SK-N-SH treated with all-trans-retinoic acid at 6 μM for 48 hours (cell line): ENCODE measurements around the gene LILRB5.
"Not testable (repeated sequence)": the region's sequence is repeated elsewhere in the genome, so short reads cannot be mapped to it uniquely, and the experiment has no call there.

Experiments
- ARNTL ChIP-seq: fragments of 450-650 bp; formaldehyde crosslinking; IDR thresholded peaks from 2 replicates; pipeline ENCODE4 v1.5.0; 2020; ENCODE audit warnings: low read depth, mild to moderate bottlenecking, moderate library complexity, borderline replicate concordance
- CREB5 ChIP-seq: fragments of 250-450 bp; sonication (Bioruptor Pico); IDR thresholded peaks from 2 replicates; pipeline ENCODE4 v1.5.1; 2020; ENCODE audit warnings: low read depth, mild to moderate bottlenecking, moderate library complexity
- CSDC2 ChIP-seq: fragments of 250-450 bp; sonication (Bioruptor Pico); IDR thresholded peaks from 2 replicates; pipeline ENCODE4 v1.5.0; 2020; ENCODE audit warnings: mild to moderate bottlenecking, moderate library complexity
- PATZ1 ChIP-seq: fragments of 250-450 bp; sonication (Bioruptor Pico); IDR thresholded peaks from 2 replicates; pipeline ENCODE4 v1.8.0; 2020; ENCODE audit warnings: mild to moderate bottlenecking, moderate library complexity, borderline replicate concordance
- PPARA ChIP-seq: fragments of 250-450 bp; sonication (Bioruptor Pico); IDR thresholded peaks from 2 replicates; pipeline ENCODE4 v1.5.0; 2020; ENCODE audit warnings: mild to moderate bottlenecking, borderline replicate concordance
- RARB ChIP-seq: fragments of 250-450 bp; sonication (Bioruptor Pico); IDR thresholded peaks from 2 replicates; pipeline ENCODE4 v1.8.0; 2021; ENCODE audit warnings: mild to moderate bottlenecking, moderate library complexity
- SNAI2 ChIP-seq: fragments of 250-450 bp; sonication (Bioruptor Pico); IDR thresholded peaks from 2 replicates; pipeline ENCODE4 v1.5.0; 2020; ENCODE audit warnings: mild to moderate bottlenecking, moderate library complexity
- TOX ChIP-seq: fragments of 250-450 bp; sonication (Bioruptor Pico); IDR thresholded peaks from 2 replicates; pipeline ENCODE4 v1.8.0; 2021; ENCODE audit warnings: mild to moderate bottlenecking, moderate library complexity, borderline replicate concordance
- ZC3H10 ChIP-seq: fragments of 250-450 bp; sonication (Bioruptor Pico); IDR thresholded peaks from 2 replicates; pipeline ENCODE4 v1.5.1; 2021; ENCODE audit warnings: mild to moderate bottlenecking, moderate library complexity
- ZNF565 ChIP-seq: fragments of 450-650 bp; formaldehyde crosslinking; conservative IDR thresholded peaks from 2 replicates; pipeline ENCODE4 v1.5.0; 2020; ENCODE audit warnings: low read depth, mild to moderate bottlenecking, moderate library complexity

- not testable (repeated sequence) for TF ChIP-seq ZC3H10 (CRISPR knock-in tag); ARNTL (CRISPR knock-in tag); CREB5; PATZ1; TOX (CRISPR knock-in tag); CSDC2; PPARA; ZNF565 (CRISPR knock-in tag); SNAI2 (CRISPR knock-in tag); RARB
These were observed 39.4 kb downstream of the LILRB5 start for GRCh38 chr19:54217517-54218247.
